HCT116 (cell line): ENCODE results near the gene GIMAP8. TPM values are rescaled to one million over a fixed set of nuclear protein-coding genes. Genes with fewer than 3 reads are reported as not detected.

Experiments
- ATAC-seq: fragments of 200-7000 bp; cut with Tn5 transposase; 2 replicates; pipeline ENCODE4 v1.9.1; 2020; ENCODE audit warnings: mild to moderate bottlenecking, moderate library complexity
- BruUV-seq: library from RNA; stranded (reverse); fragments of 400-500 nt; replicated peaks from 2 replicates; lab custom pipeline; 2021; lab: Mats Ljungman, UMichigan
- CTCF ChIA-PET: fragments of 300-600 bp; sonication (Branson Sonifier 250); formaldehyde crosslinking; loops from one replicate; lab custom pipeline; 2021; ENCODE audit warnings: antibody characterized with exemption; lab: Charles Lee
- POLR2A ChIA-PET: fragments of 300-600, 350-600 bp; sonication (Branson Sonifier 250); formaldehyde crosslinking; loops from one replicate; lab custom pipeline; 2021; ENCODE audit warnings: antibody characterized with exemption; lab: Charles Lee
- RAD21 ChIA-PET, 2 experiments: fragments of 300-600 bp; sonication (Branson Sonifier 250); formaldehyde crosslinking; loops; one replicate each; lab custom pipeline; 2023; ENCODE audit warnings: low total read pairs in 2 of 2; ENCODE audit not compliant: uncharacterized antibody in 2 of 2, unreplicated experiment in 2 of 2, low non-redundant PET in 1 of 2; lab: Charles Lee
- DNase-seq: peaks from one replicate; pipeline ENCODE4 v3.0.0-alpha.2; 2010; ENCODE audit warnings: low read depth, low spot score
- H2AFZ ChIP-seq: fragments of 200-600 bp; shearing (Covaris generic), sonication (generic); 2 replicates; pipeline ENCODE4 v1.6.1; 2017; ENCODE audit warnings: low read depth, mixed run types, mixed read lengths, antibody characterized with exemption, low read length; ENCODE audit not compliant: poor library complexity, severe bottlenecking
- H3K27ac ChIP-seq: 2 replicates; pipeline ENCODE4 v1.5.1; 2012; ENCODE audit warnings: low read depth, low read length
- H3K27me3 ChIP-seq: fragments of 200-600 bp; sonication (generic); 2 replicates; pipeline ENCODE4 v1.6.1; 2016; ENCODE audit warnings: mixed run types, low read length, mixed read lengths; ENCODE audit not compliant: insufficient read depth
- H3K36me3 ChIP-seq, 2 experiments: fragments of 200-500 bp in 1 of 2; fragments of 200-600 bp in 1 of 2; sonication (Bioruptor generic) in 1 of 2; sonication (generic) in 1 of 2; 2 replicates each; pipeline versions ENCODE4 v1.5.1 to v1.6.1; 2014 to 2016; ENCODE audit warnings: low read length in 2 of 2, inconsistent platforms in 1 of 2, mixed read lengths in 1 of 2, mixed run types in 1 of 2; ENCODE audit not compliant: insufficient read depth in 2 of 2, control insufficient read depth in 1 of 2
- H3K4me1 ChIP-seq, 2 experiments: fragments of 200-600 bp in 1 of 2; sonication (generic) in 1 of 2; 2 replicates each; pipeline versions ENCODE4 v1.5.1 to v1.6.1; 2012 to 2017; ENCODE audit warnings: low read length in 2 of 2, inconsistent platforms in 1 of 2, mild to moderate bottlenecking in 1 of 2, mixed read lengths in 1 of 2, mixed run types in 1 of 2, moderate library complexity in 1 of 2; ENCODE audit not compliant: insufficient read depth in 2 of 2, control insufficient read depth in 1 of 2
- H3K4me2 ChIP-seq: fragments of 200-600 bp; sonication (generic); 2 replicates; pipeline ENCODE4 v1.6.1; 2017; ENCODE audit warnings: mixed run types, low read length, mixed read lengths
- H3K4me3 ChIP-seq, 2 experiments: fragments of 200-600 bp in 1 of 2; sonication (generic) in 1 of 2; replicated peaks in 1 of 2; 2 replicates each; pipeline ENCODE4 v1.5.1; 2011 to 2016; ENCODE audit warnings: low read length in 2 of 2, control low read depth in 1 of 2, low read depth in 1 of 2, mild to moderate bottlenecking in 1 of 2, mixed read lengths in 1 of 2, mixed run types in 1 of 2
- H3K79me2 ChIP-seq: fragments of 200-600 bp; sonication (generic); 2 replicates; pipeline ENCODE4 v1.6.1; 2017; ENCODE audit warnings: mild to moderate bottlenecking, mixed run types, low read length, moderate library complexity, mixed read lengths; ENCODE audit not compliant: insufficient read depth
- H3K9ac ChIP-seq: fragments of 200-600 bp; sonication (generic); 2 replicates; pipeline ENCODE4 v1.6.1; 2016; ENCODE audit warnings: low read length, mixed read lengths
- H3K9me2 ChIP-seq: fragments of 200-600 bp; sonication (generic), shearing (Covaris generic); 2 replicates; pipeline ENCODE4 v1.6.1; 2017; ENCODE audit warnings: mixed run types, mild to moderate bottlenecking, moderate library complexity; ENCODE audit not compliant: insufficient read depth
- H3K9me3 ChIP-seq, 2 experiments: fragments of 200-500 bp in 1 of 2; fragments of 200-600 bp in 1 of 2; sonication (Bioruptor generic) in 1 of 2; sonication (generic) in 1 of 2; 2 replicates each; pipeline ENCODE4 v1.6.1; 2014 to 2017; ENCODE audit warnings: low read length in 2 of 2, mixed read lengths in 2 of 2, inconsistent platforms in 1 of 2, low read depth in 1 of 2, mild to moderate bottlenecking in 1 of 2, mixed run types in 1 of 2, moderate library complexity in 1 of 2; ENCODE audit not compliant: control insufficient read depth in 1 of 2, insufficient read depth in 1 of 2
- H4K20me1 ChIP-seq: fragments of 200-600 bp; sonication (generic), shearing (Covaris generic); 2 replicates; pipeline ENCODE4 v1.6.1; 2017; ENCODE audit warnings: mixed run types, mild to moderate bottlenecking, moderate library complexity; ENCODE audit not compliant: insufficient read depth
- CBX3 ChIP-seq: IDR thresholded peaks from 2 replicates; pipeline ENCODE4 v1.6.1; 2012; ENCODE audit warnings: low read depth
- CEBPB ChIP-seq: IDR thresholded peaks from 2 replicates; pipeline ENCODE4 v1.6.1; 2012; ENCODE audit warnings: low read depth
- CTCF ChIP-seq, 3 experiments: fragments of 200-600 bp in 1 of 3; sonication (generic) in 1 of 3; IDR thresholded peaks in 2 of 3; conservative IDR thresholded peaks in 1 of 3; 2 replicates each; pipeline ENCODE4 v1.5.1; 2012 to 2017; ENCODE audit warnings: low read depth in 2 of 3, low read length in 2 of 3, antibody characterized with exemption in 1 of 3, borderline replicate concordance in 1 of 3, control low read depth in 1 of 3, mild to moderate bottlenecking in 1 of 3, mixed read lengths in 1 of 3, mixed run types in 1 of 3, moderate library complexity in 1 of 3; ENCODE audit not compliant: insufficient read depth in 1 of 3
- EGR1 ChIP-seq: IDR thresholded peaks from 2 replicates; pipeline ENCODE4 v1.6.1; 2012; ENCODE audit warnings: low read depth
- ELF1 ChIP-seq: IDR thresholded peaks from 2 replicates; pipeline ENCODE4 v1.6.1; 2012; ENCODE audit warnings: low read depth, borderline replicate concordance
- EZH2 ChIP-seq: fragments of 200-600 bp; sonication (generic); IDR thresholded peaks from 2 replicates; pipeline ENCODE4 v1.6.1; 2017; ENCODE audit warnings: antibody characterized with exemption, mixed run types
- FOSL1 ChIP-seq: IDR thresholded peaks from 2 replicates; pipeline ENCODE4 v1.6.1; 2012; ENCODE audit warnings: low read depth
- JUND ChIP-seq: IDR thresholded peaks from 2 replicates; pipeline ENCODE4 v1.6.1; 2012
- MAX ChIP-seq: IDR thresholded peaks from 2 replicates; pipeline ENCODE4 v1.6.1; 2012
- POLR2A ChIP-seq: IDR thresholded peaks from 2 replicates; pipeline ENCODE4 v1.7.0; 2011; ENCODE audit warnings: borderline replicate concordance; ENCODE audit not compliant: insufficient read depth, insufficient read length; ENCODE audit errors: extremely low read depth
- POLR2AphosphoS5 ChIP-seq: IDR thresholded peaks from 2 replicates; pipeline ENCODE4 v1.6.1; 2011; ENCODE audit warnings: mild to moderate bottlenecking, low read depth, low read length, moderate library complexity
- REST ChIP-seq: IDR thresholded peaks from 2 replicates; pipeline ENCODE4 v1.6.1; 2012; ENCODE audit warnings: low read depth
- SP1 ChIP-seq: IDR thresholded peaks from 2 replicates; pipeline ENCODE4 v1.6.1; 2012; ENCODE audit warnings: low read depth
- YY1 ChIP-seq: IDR thresholded peaks from 2 replicates; pipeline ENCODE4 v1.6.1; 2011; ENCODE audit warnings: low read length, low read depth, moderate library complexity, mild to moderate bottlenecking; ENCODE audit not compliant: insufficient replicate concordance; ENCODE audit errors: extremely low read depth
- ZFX ChIP-seq: fragments of 450-650 bp; IDR thresholded peaks from 2 replicates; pipeline ENCODE4 v1.6.1; 2017
- ZNF274 ChIP-seq: fragments of 200-500 bp; sonication (Bioruptor generic); IDR thresholded peaks from 2 replicates; pipeline ENCODE4 v1.6.1; 2014; ENCODE audit warnings: mild to moderate bottlenecking, low read depth, low read length, inconsistent platforms
- intact Hi-C: fragments of 100-400 bp; cut with micrococcal nuclease; formaldehyde crosslinking; loops from 2 replicates; pipeline ENCODE4 v1.10.0; 2022
- total RNA-seq: library from RNA; stranded (reverse); gene quantifications from one replicate; pipeline ENCODE4 v1.2.1, GENCODE V29; 2021; ENCODE audit not compliant: unreplicated experiment
- TF ChIP-seq, protein P1 (sequence below): IDR thresholded peaks from 2 replicates; pipeline ENCODE4 v1.6.1; 2012
- TF ChIP-seq, protein P2 (sequence below): IDR thresholded peaks from 2 replicates; pipeline ENCODE4 v1.6.1; 2011; ENCODE audit warnings: mild to moderate bottlenecking, low read length, moderate library complexity; ENCODE audit not compliant: insufficient replicate concordance; ENCODE audit errors: extremely low read depth

The GIMAP8 gene
- total RNA-seq, 1 experiment from 2014 or later, result 0.15 TPM

DNA sequence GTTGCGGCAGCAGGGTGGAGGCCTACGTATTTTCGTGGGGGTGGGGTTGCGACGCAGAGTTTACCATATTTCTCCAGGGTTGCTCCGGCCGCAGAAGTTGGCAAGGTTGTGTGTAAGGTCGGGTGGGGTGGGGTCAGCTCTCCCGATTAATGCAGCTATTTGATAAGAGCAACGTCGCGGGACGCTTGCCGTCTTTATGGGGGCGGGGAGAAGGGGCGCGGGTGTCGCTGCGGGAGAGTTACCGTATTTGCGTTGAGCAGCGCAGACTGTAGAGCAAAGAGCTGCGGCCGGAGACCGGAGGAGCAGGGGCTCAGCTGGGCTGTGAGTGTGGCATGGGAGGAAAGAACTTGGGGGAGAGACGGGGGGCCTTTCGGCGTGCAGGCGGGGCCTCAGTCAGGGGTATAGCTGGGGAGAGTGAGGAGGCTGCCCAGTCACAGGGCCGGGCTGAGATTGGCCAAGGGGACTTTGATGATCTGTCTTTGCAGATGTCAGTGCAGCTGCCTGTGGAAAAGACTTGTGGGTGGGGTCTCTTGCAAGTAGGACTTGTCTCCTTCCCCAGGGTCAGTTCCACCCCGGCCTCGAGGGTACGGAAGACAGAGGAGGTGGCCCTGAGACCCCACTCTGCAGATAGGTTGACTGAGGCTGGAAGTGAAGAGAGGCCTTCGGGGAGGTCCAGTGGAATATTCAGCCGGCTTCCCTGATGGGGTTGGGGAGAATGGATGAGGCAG lies 44.7 kb upstream of the GIMAP8 start:
- H3K4me2 ChIP-seq, result peak overlapping the region; percentile 88
- H3K27ac ChIP-seq, result peak overlapping the region; percentile 19; the same call in 1 of the 2 replicates
- no peak for TF ChIP-seq SP1
- TF ChIP-seq MAX, result no peak
- TF ChIP-seq ZNF274, result no peak
- TF ChIP-seq JUND, result no peak
- TF ChIP-seq CEBPB, result no peak
- no peak for TF ChIP-seq CBX3
- no peak for TF ChIP-seq ELF1
- no peak for TF ChIP-seq ZFX
- no peak for TF ChIP-seq YY1
- TF ChIP-seq, protein P1, sequence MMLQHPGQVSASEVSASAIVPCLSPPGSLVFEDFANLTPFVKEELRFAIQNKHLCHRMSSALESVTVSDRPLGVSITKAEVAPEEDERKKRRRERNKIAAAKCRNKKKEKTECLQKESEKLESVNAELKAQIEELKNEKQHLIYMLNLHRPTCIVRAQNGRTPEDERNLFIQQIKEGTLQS, result no peak
- no peak for TF ChIP-seq EGR1
- no peak for TF ChIP-seq EZH2
- TF ChIP-seq, protein P2, sequence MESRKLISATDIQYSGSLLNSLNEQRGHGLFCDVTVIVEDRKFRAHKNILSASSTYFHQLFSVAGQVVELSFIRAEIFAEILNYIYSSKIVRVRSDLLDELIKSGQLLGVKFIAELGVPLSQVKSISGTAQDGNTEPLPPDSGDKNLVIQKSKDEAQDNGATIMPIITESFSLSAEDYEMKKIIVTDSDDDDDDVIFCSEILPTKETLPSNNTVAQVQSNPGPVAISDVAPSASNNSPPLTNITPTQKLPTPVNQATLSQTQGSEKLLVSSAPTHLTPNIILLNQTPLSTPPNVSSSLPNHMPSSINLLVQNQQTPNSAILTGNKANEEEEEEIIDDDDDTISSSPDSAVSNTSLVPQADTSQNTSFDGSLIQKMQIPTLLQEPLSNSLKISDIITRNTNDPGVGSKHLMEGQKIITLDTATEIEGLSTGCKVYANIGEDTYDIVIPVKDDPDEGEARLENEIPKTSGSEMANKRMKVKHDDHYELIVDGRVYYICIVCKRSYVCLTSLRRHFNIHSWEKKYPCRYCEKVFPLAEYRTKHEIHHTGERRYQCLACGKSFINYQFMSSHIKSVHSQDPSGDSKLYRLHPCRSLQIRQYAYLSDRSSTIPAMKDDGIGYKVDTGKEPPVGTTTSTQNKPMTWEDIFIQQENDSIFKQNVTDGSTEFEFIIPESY, result no peak
- TF ChIP-seq CTCF (IDR thresholded peaks at IDR 0.05 in 2 of 3, conservative IDR thresholded peaks at IDR 0.05 in 1 of 3; ENCODE audit: borderline replicate concordance in 1 of 3, insufficient read depth in 1 of 3, low read depth in 2 of 3, low read length in 2 of 3), result no peak
- no peak for TF ChIP-seq FOSL1
- no peak for TF ChIP-seq POLR2AphosphoS5
- no peak for TF ChIP-seq REST
- TF ChIP-seq POLR2A, result no peak
- no peak overlapping the region for H2AFZ ChIP-seq
- peak; percentile 30 for ATAC-seq
- H3K79me2 ChIP-seq, result no peaks in the 10 kb centered on the region
- ChIA-PET CTCF (no interaction called here), POLR2A (interaction anchor here (0.6 kb wide), 1 partner anchor 16 kb away, joined by 3 read pairs; no protein-coding TSS in a partner anchor), RAD21 (interaction anchor here in 1 of 2 experiments (0.6 kb wide), 1 partner anchor 37 kb away, joined by 3 read pairs; no protein-coding TSS in a partner anchor)
- H3K9me3 ChIP-seq, result no peaks in the 10 kb centered on the region
- H4K20me1 ChIP-seq, result no peaks in the 10 kb centered on the region
- peaks cover 12 to 32% of the 10 kb centered on the region in 2 experiments for H3K4me1 ChIP-seq
- no peaks in the 10 kb centered on the region for H3K27me3 ChIP-seq
- H3K9ac ChIP-seq, result peak overlapping the region; percentile 75
- intact Hi-C loops, result loop anchor here (1.0 kb wide), 1 partner anchor 25 kb away; no protein-coding TSS in a partner anchor
- DNase-seq, result no peak
- no peaks in the 10 kb centered on the region for H3K9me2 ChIP-seq
- H3K36me3 ChIP-seq, result no peaks in the 10 kb centered on the region
- H3K4me3 ChIP-seq, result peak overlapping the region; percentile 48 to 64
- TSS peak; percentile 34 for BruUV-seq
